HG03378 (cell line): Measurements from ENCODE around the gene EIF4E1B.

ENCODE experiments used
- ATAC-seq: cut with Tn5 transposase; IDR thresholded peaks from one replicate; pipeline ENCODE4 v1.9.1; 2021; ENCODE audit warnings: mild to moderate bottlenecking, moderate library complexity; ENCODE audit not compliant: unreplicated experiment

The EIF4E1B gene

DNA sequence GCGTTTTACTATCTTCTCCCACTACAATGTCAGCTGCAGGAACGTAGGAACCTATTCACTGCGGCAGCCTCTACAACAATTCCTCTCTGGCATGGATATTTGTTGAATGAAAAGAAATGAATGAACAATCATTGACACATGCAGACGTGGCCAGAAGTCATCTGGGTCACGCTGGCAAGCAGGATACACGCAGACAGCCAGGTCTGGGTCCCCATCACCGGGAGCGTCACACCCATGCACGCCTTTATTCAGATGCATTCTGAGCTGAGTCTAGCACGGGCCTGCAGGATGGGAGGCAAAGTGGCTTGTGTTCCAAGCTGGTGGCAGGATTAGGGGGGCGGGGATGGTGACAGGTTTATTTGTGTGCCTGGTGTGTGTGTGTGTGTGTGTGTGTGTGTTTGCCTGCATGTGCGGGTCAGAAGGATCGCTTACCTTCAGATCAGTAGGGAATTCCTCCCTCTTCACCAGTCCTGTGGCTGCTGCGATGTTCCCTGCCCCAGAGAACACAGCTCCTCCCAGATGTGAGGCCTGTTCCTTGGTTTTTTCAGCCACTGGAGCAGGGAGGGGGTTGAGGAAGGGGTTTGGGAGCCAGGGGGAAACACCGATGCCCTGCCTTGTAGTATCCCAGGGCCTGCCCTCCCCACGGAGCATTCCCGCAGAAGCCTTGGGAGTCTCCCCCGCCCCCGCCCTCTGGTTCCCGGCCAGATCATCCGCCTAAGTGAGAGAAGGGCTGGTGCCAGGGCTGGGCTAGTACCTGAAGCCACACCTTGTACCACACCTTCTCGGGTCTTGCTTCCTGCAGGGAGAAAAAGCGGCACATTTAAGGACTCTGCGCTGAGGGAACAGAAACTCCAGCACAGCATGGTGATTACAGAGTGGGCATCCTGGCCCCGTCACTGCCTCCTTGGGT lies 4.3 kb upstream of the EIF4E1B start:
- ATAC-seq: no peak

DNA sequence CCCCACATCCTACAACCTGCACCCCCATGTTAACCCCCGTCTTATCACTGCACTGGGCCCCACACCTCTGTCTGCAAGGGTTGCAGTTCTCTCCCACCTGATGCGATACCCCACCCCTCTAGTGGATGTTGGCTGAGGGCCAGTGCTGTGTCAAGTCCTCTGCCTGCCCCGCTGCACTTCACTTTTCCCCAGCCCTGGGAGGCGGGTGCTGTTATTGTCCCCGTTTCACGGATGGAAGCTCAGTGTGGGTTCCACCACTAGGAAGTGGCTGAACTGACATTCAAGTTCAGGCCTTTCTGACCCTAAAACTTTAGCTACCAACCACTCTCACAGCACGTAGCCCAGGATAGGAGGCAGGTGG lies 3.6 kb upstream of the EIF4E1B start:
- ATAC-seq: no peak

DNA sequence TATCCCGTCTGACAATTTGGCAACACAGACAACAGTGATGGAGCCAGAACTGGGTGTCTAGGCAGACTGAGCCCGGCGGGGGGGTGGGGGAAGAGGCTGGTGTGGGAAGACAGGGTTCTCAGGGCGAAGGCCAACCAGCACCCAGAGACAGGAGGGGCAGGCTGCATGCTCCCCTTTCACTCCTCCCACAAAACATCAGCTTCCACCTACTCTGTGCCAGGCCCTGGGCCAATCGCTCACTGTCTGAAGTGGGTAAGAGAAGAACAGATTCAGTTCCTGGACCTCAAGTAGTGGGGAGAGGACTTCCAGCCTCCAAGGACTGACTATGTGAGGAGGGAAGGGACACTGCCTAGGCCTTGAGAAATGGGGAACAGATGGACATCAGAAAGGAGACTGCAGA lies 2.9 kb upstream of the EIF4E1B start:
- no peak for ATAC-seq

DNA sequence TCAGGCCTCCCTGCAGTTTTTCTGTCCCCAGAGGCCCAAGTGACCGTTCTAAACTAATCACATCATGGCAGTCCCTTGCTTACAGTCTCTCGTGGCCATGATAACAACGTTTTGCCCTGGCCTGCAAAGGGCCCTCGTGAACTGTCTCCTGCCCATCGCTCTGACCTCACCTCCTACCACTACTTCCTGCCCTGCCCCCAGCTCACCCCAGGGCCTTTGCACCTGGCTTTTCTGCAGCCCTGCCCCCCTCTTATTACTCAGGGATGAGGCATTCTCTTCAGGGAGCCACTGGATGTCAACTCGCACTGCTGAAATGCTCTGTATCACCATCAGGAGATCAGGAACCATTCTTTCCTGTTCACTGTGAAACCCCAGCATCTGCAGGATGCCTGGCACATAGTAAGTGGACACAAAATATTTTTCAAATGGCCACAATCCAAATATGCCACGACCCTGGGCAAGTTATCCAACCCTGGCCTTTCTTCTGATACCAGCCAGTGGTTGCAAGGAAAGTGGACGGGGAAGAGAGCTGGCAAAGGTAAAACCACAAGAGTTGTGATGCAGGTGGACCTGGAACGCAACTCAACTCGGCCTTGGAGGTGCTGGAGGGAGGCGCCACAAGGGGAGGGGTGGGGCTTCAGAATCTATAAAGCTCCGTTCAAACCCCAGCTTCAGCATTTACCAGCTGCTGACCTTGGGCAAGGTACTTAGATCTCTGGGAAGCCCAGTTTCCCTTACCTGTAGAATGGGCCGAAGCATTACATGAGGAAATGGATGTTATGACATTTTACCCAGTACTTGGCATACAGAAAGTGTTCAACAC lies 1.9 kb upstream of the EIF4E1B start:
- ATAC-seq: no peak

DNA sequence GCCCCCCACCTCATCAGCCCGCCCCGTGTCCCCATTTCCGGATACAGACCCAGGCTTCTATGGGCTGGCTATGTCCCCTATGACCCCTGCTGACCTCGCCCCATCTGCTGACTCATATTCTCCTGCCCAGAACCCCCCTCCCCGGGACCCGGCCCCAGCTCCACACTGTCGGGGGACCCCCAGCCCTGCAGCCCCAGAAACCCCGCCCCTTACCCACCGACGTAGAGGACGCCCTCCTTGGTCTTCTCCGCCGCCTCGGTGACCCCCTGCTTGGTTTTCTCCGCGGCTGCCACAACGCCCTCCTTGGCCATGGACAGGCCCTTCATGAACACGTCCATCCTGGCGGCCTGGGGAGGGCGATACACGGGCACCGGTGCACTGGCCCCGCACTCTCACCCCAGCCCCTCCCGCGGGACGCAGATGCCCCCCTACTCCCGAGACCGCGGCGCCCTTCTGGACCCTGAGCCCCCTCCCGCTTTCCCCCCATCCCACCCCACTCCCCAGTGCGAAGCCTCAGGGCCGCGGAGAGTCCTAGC lies 1.1 kb upstream of the EIF4E1B start:
- ATAC-seq: no peak

DNA sequence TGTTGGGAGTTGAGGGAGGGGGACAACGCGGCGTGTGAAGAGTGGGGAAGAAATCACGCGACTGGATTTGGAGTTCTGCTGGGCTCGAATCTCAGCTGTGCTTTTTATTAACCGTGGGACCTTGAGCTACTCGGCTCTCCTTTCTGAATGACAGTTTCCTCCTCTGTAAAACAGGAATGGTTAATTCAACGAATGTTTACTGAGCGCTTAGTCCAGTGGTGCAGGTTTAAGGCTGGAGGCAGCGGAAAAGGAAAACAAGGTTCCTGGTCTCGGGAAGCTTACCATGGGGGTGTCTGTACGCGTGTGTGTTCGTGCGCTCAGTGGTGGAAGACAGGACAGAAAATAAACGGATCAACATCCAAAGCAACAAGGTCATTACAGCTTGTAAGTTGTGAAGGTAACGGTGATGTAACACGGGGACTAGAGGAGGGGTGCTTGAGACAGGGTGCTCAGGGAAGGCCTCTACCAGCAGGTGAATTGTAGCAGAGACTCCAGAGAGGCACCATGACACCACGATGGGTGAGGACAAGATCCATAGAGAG lies 277 bp downstream of the EIF4E1B start:
- no peak for ATAC-seq

DNA sequence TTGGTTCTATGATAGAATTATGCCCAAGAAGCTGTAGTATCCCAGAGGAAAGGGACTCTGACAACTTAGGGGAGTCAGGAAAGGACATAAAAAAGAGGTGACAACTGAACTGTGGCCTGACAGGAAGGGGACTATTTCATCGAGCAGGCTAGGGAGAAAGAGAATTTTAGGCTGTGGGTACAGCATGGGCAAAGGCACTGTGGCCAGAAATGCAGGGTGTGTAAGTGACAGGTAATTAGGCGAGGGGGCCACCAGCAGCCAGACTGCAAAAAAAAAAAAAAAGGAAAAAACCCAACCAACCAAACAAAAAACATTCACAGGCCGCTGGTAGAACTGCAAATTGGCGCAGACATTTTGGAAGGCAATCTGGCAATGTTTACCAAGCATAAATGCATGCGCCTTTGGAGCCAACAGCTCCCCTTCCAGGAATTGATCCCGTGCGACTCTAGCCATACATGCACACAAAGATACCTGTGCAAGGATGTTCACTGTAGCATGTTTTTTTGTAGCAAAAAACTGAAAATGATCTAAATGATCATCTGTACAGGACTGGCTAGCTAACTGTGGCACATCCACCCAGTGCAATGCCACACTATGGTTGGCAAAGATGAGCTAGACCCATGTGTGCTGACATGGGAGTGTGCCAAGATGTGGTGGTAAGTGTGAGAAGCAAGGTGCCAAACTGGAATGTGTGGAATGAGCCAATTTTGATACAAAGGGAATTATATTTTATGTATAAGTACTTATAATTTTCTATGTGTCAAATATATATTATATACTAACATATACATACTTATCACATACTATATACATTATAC lies 1.1 kb downstream of the EIF4E1B start:
- ATAC-seq: no peak

DNA sequence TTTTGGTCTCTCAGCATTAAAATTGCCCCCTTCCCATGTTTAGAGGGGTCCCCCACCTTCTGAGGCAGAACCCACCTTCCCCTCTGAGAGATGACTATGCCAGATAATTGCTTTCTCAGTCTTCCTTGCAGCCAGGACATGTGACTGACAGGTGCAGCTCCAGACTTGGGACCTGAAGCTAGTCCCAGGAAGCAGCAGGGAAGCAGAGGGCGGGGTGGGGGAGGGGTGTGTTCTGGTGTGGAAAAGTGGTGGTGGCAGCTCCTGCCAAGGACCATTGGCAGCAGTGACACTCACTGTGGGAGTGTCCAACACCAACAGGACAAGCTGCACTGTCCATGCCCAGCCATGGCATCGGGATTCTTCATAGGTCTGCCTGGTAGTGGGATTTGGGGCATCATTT lies 2.3 kb downstream of the EIF4E1B start:
- ATAC-seq: no peak

DNA sequence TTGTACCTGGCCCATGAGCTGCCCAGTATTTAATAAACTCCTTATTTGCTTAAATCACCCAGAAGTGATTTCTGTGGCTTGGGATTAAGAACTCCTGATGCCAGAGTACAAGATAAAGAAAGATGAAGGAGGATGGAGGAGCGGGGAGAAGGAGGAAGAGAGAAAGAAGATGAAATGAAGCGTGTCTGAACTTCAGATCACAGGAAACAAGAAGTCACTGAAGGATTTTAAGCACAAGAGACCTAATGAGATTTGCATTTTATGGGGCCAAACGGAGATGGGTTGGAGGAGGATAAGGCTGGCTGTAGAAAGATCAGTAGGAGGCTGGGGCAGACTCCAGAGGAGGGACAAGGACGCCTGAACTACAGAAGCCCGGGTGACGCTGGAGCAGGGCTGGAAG lies 3.1 kb downstream of the EIF4E1B start:
- ATAC-seq: no peak

DNA sequence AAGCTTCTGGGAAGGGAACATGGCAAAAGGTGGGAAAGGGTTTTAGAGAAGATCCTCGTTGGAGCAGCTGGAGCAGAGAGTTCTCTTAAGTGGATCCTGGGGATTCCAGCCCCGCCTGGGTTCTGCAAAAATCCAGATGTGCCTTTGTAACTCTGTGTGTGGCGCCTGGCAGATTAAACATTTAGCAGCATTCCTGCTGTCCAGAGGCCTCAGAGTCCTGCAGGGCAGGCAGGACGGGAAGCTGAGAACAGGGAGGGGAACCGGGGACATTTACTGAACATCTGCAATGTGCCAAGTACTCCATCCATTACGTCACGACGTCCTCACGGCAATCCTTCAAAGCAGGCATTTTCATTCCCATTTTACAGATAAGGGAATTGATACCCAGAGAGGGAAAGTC lies 6.0 kb downstream of the EIF4E1B start:
- ATAC-seq: no peak

DNA sequence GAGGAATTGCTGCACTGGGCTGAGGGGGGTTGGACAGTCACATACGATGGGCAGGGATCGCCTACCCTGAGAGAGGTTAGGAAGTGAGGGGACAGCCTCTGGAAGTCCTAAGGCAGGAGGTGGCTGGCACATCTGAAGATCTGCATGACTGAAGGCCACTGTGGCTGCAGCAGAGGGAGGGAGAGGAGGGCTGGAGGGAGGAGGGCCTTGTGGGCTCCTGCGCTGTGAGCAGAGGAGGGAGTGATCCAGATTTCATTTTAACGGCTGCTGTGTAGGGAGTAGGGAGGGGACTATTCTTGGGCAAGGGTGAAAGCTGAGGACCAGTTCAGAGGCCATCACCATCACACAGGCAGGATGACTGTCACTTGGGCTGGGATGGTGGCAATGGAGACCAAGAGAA lies 7.1 kb downstream of the EIF4E1B start:
- ATAC-seq: no peak

DNA sequence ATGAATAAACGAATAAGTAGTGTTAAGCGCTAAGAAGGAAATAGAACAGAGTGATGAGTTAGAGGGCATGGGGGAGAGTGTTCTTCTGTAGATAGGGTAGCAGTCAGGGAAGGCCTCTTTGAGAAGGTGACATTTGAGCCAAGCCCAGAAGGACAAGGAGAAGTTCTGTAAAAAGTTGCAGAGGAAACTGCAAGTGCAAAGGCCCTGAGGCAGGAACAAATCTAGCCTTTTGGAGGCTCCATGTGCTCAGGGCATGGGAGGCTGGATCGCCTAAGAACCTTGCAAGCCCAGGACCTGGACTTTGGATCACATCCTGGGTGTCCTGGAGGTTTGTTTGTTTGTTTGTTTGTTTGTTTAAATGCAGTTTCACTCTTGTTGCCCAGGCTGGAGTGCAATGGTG lies 8.0 kb downstream of the EIF4E1B start:
- no peak for ATAC-seq

DNA sequence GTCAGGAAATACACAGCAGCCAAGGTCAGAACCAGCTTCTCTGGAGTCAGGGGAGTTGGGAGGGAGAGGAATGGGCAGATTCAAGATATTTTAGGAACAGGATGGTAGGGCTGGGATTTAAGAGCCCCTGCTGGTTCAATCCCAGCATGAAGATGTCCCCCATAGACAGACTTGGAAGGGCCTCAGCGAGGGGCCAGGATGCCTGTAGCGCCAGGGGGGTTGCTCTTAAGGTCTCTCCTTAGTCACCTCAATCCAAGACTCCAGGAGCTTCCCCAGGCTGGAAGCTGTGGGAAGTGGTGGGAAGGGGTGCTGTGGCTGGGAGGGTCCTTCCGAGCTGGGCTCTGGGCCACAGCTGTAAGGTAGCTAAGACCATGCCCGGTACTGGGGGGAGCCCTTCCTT lies 8.7 kb downstream of the EIF4E1B start:
- ATAC-seq: no peak

DNA sequence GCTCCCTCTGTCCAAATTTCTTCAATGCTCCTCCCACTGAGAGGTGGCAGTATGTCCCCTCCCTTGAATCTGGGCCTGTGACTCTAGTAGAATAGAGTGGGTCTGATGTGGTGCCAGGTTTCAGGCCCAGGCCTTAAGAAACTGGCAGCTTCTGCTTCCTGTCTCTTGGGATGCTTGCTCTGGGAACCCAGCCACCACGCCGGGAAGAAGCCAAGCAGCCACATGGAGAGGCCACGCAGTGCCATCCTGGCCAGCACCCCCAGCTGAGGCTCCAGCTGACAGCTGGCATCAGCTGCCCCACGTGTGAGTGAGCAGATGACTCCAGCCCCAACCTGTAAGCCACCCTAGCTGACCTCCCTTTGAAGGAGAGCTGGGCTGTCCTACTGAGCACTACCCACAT lies 9.5 kb downstream of the EIF4E1B start:
- ATAC-seq: no peak

DNA sequence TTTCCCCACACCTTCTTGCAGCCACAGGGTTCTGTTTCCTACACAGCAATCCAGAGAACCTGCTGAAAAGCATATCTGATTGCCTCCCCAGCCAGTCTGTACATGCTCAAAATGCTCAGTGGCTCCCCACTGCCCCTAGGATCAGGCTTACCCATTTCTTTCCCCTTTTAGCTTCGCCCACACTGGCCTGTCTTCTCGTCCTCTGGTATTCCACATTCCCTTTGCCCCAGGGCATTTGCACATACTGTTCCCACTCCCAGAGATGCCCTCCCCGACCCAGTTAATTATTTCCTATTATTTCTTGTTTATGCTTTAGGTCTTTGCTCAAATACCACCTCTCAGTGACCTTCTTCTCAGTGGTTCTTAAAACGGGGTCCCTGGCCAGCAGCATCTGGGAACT lies 10.1 kb downstream of the EIF4E1B start:
- ATAC-seq: no peak

DNA sequence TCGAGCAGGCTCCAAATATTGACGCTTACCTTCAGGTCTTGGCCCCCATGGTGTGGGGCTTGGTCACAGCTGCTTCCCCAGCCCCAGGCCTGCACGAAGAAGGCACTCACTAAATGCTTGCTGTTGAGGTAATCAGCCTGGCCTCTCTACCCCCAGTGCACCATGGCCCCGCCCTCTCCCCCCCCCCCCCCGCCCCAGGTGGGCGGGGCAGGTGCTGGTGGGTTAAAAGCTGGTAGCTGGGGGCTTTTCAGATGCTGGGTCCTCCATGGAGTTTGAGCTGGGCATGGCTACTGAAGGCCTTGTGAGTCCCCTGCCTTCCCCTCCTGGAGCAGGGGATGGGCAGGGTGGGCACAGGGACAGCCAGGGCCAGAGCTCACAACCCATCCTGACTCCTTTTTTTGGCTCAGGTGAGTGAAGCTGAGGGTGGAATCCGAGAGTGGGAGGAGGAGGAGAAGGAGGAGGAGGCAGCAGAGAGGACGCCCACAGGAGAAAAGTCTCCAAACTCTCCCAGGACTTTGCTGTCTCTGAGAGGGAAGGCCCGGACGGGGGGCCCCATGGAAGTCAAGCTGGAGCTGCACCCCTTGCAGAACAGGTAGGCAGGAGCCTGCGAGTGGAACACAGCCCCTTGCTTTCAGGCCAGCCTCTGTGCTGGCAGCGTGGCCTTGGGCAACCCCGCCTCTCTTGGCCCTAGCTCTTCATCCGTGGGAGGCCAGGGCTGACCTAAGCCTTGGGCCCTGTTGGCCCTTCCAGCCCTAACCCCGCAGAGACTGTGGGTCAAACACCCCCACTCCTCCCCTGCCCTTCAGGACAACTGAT lies 12.4 kb downstream of the EIF4E1B start:
- ATAC-seq: no peak

DNA sequence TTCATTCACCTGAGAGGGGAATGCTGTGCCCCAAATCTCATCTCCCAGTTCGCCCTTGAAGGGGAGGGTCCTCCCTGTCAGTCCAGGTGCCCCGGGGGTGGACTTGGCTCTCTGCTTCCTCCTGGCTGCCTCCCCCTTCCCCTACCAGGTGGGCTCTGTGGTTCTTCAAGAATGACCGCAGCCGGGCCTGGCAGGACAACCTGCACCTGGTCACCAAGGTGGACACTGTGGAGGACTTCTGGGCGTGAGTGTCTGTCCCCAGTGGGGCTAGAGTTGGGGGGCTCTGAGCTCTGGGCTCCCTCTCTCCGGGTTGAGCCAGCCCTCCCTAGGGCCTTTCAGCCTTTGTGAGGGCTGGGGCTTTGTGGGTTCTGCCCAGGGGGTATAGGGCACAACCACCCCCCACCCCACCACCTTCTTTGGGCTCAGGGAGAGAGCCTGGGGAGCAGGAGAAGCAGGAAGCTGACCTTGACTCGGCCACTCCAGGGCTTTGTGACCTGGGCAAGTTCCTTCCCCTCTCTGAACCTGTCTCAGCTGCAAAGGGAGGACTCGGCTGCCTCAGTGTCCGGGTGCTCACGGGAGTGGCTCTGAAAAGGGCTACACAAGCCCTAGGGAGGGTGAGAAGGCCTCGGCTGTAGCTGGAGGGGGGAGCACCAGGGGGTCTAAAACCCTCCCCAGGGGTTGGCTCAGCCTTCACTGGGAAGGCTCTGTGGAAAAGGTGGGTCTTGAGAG lies 13.2 kb downstream of the EIF4E1B start:
- ATAC-seq: no peak

DNA sequence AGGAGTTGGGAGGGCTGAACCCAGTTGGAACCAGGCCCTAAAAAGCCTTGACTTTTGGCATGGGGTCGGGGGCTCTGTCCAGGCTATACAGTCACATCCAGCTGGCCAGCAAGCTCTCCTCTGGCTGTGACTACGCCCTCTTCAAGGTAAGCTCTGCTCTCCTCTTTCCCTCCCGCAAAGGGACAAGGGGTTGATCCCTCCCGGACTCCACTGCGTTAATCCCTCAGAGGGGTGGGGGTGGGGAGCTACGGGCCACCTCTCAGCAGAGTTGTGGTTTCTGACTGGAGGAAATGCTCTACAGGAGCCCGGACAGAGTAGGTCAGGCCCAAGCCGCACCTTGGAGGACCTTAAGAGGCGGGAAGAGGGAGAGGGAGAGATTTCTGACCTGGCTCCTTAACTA lies 13.8 kb downstream of the EIF4E1B start:
- ATAC-seq: no peak
